GM19035 (cell line): ENCODE data around the gene FGD6.
A peak's percentile ranks its signal among the peaks of the same experiment; 100 is the strongest.
"Not testable (repeated sequence)": the region's sequence is repeated elsewhere in the genome, so short reads cannot be mapped to it uniquely, and the experiment has no call there.

ENCODE experiments used
- ATAC-seq: cut with Tn5 transposase; IDR thresholded peaks from one replicate; pipeline ENCODE4 v1.9.1; 2021; ENCODE audit not compliant: unreplicated experiment

Gene FGD6

DNA sequence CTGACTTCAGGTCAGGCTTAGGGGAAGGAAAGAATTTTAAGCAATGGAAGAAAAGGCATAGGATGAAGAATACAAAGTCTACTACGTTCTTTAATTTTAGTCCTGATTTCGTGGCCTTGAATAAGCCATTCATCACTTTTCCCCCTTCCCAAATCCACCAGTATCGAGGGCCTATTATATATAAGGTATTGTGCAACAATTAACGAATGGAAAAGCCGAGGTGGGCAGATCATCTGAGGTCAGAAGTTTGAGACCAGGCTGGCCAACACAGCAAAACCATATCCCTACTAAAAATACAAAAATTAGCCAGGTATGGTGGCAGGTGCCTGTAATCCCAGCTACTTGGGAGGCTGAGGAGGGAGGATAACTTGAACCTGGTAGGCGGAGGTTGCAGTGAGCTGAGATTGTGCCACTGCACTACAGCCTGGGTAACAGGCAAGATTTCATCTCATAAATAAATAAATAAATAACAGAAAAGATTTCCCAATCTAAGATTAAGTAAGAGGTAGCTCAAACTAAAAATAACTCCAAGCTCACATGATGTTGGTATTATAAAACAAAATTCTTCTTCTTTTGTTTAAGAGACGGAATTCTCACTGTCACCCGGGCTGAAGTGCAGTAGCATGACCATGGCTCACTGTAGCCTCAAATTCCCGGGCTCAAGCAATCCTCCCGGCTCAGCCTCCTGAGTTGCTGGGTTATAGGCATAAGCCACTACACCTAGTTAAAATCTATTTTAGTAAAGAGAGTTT lies 85.5 kb downstream of the FGD6 start:
- ATAC-seq, result no peak

DNA sequence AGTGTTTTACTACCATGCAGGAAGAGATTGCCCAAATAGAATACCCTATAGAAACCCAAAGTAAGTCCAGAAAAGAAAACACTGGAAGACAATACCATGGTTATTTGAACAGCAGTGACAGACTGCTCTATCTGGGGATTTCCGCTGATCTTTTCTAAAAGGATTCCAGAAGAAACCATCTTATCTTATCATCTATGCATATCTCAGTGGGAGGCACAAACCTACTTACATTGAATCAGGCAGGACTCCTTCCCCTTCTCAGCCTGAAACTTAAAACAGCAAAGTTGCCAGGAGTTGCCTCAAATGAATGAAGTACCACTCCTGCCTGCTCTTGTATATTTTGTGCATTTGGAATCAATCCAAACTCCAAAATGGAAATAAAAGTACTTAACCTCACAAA lies 87.2 kb downstream of the FGD6 start:
- ATAC-seq, result no peak

DNA sequence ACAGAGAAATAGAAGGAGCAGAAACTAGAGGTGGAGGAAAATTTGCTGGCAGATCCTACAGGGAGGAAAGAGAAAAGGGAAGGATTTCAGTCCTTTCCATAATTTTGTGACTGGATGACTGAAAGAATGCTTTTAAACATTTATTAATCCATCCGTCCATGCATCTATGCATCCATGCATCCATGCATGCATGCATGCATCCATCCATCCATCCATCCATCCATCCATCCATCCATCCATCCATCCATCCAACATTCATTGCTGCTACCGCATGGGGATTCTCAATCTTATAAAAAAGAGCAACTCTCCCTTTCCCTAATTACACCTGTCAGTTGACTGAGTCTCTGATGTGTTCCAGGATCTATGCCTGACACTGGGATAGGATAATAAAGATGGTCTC lies 88.2 kb downstream of the FGD6 start:
- no peak for ATAC-seq

DNA sequence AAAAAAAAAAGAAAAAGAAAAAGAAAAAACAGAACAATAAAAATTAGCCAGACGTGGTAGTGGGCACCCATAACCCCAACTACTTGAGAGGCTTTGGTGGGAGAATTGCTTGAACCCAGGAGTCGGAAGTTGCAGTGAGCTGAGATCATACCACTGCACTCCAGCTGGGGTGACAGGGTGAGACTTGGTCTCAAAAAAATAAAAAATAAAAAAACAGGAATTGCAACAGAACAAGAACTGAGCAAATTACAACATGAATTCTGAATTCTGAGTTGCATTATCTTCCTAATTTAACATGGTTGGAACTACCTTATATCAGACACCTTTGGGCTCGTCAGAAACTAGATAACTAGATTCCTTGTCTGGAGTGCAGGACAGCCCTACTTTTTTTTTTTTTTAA lies 90.5 kb downstream of the FGD6 start:
- ATAC-seq, result no peak

DNA sequence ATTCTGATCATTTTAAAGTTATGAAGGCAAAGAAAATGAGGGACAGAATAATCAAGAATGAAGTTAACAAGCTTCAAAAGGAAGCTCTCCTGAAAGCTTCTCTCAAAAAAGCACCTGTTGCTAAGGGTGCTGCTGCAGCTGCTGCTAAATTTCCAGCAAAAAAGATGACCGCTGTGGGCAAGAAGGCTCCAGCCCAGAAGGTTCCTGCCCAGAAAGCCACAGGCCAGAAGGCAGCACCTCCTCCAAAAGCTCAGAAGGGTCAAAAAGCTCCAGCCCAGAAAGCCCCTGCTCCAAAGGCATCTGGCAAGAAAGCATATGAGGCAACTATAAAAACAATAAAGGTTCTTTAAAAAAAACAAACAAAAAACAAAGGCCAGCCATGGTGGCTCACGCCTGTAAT lies 91.2 kb downstream of the FGD6 start:
- no peak for ATAC-seq

DNA sequence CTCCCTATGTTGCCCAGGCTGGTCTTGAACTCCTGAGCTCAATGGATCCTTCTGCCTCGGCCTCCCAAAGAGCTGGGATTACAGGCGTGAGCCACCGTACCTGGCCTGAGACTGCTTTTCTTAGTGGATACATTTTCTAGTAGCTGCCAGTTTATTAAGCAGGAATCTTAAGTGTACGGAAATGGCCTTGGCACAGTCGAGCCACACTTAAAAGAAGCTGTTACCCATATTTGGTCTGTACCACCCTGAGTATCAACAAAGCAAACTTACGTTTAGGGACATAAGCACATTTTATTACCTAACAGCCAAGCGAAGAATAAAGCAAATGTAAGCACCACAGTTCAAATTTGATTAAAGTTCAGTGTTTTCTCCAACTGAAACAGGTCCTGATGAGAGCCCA lies 93.2 kb downstream of the FGD6 start:
- no peak for ATAC-seq

DNA sequence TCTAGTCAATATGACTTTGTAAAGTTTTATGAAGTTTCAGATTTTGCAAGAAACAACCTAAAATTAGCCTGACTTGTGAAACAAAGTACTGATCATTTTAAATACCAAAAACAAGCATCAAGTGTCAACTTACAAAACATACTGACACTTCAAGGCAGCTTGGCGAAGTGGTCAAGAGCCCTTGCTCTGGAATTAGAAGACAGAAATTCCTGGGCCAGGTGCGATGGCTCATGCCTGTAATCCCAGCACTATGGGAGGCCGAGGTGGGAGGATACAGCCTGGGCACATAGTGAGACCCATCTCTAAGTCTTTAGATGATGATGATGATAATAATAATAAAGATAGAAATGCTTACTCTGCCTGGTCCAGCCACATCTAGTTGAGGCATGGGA lies 98.5 kb downstream of the FGD6 start:
- no peak for ATAC-seq

DNA sequence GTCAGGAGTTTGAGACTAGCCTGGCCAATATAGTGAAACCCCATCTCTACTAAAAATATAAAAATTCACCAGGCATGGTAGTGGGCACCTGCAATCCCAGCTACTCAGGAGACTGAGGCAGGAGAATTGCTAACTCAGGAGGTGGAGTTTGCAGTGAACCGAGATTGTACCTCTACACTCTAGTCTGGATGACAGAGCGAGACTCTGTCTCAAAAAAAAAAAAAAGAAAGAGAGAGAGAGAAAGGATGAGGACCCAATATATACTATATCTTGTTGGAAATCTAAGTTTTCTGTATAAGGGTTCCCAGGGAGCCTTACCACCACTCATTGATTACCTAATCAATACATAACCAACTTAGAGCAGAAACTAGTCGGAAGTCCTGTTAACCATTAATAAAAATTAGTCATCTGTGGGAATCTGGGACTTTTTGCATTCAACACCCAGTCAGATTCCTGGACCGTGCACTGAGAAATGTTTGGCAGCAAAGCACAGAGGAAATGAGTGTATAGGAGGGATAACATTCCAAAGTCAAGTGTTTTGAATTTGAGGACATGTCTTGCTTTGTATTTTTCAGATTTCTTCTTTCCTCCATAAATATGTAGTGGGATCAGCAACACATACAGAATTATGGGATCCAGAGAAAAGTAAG lies 99.0 kb downstream of the FGD6 start:
- no peak for ATAC-seq

DNA sequence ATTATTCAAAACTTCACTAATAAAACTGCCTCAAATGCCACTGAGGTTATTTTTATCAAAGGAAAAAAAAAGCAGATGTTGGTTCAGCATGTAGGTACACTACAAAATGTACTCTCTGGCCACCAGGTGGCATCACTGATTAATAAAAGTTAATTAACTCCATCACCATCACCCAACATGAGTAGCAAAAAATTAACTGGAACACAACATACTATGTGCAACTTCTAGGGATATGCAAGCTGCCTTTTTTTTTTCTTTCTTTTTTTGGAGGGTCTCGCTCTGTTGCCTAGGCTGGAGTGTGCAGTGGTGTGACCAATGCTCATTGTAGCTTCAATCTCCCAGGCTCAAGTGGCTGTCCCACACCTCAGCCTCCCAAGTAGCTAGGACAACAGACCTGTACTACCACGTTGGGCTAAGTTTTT lies 100.1 kb downstream of the FGD6 start:
- peak; percentile 73 for ATAC-seq

DNA sequence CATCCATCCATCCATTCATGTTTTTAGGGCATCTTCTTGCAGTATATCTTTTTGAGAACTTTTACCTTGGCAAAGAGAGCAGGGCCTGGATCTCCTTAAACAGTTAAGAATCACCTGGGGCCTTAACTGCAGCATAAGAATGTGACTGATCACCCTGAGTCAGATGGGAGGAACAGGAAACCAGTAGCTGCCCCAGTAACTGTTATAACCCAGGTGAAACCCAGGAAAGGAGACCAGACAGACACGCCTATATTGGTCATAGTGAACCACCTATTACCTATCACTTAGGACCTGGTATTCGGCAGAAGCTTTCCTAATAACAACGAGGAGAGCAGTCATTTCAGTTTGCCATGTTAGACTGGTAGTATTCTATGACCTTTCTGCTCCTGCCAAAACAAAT lies 100.5 kb downstream of the FGD6 start:
- peak; percentile 50 for ATAC-seq

DNA sequence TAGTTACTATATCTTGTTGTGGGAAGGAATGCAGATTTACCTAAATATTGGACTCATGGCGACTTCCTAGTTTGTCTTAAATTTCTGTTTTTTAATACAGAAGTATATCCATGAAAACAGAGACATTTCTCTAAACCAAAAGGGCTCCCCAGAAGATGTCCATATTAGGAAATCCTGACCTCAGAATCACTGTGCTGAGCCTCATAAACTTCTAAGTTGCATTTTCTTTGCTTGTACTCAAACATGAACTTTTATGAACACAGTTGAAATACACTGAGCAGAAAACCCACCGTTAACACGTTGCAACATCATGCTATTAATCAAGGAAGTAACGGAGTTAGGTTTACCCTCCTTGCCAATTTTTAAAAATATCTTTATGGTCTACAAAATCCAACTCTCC lies 100.9 kb downstream of the FGD6 start:
- no peak for ATAC-seq

DNA sequence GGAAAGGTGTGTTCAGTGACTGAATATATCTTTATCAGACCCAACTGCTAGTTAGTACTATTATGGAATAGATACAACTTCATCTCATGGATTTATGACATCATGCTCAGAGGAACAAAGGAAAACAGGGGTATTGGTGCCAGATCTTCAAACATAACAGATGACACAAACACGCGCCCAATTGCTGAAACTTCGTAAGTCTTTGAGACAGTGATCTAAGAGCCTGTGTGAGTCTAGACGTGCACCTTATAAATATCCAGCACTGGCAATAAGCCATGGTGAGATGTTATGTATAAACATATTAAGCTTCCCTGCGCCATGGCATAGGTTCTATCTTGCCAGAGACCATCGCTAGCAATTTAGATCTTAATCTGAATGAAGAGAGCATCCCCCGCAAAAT lies 101.6 kb downstream of the FGD6 start:
- ATAC-seq, result no peak

DNA sequence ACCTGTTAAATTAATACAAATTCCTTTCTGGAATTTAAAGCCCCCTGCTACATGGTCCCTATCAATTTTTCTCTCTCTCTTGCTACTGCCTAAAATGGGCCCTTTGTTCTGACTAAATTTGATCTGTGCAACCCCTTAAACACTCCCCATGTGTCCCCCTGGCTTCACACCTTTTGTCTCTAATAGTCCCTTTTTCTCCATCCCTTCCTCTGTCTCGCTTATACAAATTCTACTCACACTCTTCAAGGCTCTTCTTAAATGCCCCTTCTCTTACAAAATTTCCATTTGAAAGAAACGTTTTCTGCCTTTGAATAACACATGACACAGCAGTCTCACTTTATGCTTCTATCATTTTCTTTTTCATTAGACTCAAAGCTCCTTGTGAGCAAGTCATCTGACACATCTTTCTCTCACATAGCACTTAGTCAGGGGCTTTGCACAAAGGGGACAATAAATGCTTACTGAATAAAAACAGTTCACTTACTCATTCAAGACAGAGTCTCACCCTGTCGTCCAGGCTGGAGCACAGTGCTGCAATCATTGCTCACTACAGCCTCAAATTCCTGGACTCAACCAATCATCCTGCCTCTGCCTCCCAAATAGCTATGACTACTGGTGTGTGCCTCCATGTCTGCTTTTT lies 102.4 kb downstream of the FGD6 start:
- ATAC-seq, result no peak

DNA sequence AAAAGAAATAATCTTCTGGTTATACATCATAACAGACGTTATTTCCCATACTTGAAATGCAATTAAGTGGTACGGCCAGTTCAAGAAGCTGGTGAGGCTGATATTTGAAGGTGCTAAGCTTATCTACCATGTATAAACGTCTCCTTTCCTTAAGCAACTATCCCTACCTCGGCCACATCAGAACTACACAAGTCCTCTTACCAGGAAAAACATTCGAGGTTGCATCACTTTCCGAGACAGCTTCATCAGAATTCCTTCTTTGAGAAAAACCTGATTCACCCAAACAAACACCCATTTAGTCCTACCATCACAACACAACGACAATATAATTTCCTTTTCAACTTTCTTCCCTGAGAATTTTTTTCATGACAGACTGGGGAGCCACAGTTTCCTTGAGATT lies 109.9 kb downstream of the FGD6 start:
- no peak for ATAC-seq

DNA sequence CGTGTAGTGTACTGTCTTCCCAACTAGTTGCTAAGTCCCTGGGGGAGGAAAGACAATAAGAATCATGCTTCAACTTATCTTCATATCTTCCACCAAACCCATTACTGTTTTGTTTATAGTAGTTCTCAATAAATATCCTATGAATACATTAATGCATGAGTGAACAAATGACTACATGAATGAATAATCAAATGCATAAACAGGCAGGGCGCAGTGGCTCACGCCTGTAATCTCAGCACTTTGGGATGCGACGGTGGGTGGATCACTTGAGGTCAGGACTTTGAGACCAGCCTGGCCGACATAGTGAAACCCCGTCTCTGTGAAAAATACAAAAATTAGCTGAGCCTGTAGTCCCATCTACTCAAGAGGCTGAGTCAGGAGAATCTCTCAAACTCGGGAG lies 111.7 kb downstream of the FGD6 start:
- ATAC-seq, result no peak

DNA sequence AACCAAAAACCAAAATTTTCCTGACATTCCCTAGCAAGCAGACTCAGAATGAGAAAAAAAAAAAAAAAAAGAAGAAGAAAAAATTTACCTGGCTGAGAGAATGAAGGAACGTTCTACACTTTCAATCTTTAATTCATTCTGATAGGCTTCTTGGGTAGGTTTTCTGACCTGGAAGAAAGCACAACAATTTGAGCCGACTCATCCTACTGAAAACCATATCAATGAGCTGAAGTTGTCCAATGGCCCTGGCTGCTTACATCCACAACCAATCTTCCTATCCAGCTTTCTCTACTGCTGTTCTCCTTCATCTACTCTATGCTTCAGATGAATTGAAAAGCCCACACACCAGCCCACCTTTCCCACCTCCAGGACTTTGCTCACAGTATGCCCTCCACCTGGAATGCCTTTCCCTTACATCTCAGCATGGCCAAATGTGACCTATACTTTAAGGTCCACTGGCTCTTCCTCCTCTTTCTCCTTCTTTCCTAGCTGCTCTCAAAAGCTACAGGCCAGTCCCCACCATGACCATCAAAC lies 112.3 kb downstream of the FGD6 start:
- no peak for ATAC-seq

DNA sequence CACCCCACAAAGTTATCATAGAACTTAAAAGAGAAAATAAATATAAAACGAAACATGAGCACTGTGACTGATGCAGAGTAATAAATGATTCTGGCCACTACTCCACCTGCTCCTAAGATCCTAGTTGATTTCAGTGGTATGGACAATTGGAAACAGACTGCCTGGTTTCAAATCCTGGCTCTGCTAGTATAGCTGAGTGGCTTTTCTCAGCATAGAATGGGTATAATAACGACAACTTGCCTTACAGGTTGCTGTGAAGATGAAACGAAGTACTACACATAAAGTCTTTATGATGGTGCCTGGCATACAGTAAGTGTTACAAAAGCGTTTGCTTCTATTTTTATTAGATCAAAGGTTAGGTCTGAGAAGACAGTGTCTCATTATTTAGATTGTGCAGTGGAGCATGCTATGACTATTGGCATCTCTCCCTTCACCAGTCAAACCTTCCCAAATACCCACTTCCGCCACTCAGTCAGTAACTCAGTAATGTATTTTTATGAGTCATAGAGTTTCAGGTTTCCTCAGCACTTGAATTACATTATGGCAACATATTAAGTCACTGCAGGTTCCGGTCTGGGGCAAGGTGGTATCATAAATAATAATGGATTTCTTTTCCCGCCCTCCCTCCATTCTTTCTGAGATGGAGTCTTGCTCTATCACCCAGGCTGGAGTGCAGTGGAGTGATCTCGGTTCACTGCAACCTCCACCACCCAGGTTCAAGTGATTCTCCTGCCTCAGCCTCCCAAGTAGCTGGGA lies 114.2 kb downstream of the FGD6 start:
- peak; percentile 95 for ATAC-seq

DNA sequence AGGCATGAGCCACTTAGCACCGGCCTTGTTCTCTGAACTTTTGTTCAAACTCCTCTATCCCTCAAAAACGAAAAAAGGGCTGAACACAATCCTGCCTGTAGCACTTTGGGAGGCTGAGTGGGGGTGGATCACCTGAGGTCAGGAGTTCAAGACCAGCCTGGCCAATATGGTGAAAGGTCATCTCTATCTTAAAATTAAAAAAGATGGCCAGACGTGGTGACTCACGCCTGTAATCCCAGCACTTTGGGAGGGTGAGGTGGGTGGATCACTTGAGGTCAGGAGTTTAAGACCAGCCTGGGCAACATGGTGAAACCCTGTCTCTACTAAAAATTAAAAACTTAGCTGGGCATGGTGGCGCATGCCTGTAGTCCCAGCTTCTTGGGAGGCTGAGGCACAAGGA lies 115.3 kb downstream of the FGD6 start:
- ATAC-seq, result not testable (repeated sequence)

DNA sequence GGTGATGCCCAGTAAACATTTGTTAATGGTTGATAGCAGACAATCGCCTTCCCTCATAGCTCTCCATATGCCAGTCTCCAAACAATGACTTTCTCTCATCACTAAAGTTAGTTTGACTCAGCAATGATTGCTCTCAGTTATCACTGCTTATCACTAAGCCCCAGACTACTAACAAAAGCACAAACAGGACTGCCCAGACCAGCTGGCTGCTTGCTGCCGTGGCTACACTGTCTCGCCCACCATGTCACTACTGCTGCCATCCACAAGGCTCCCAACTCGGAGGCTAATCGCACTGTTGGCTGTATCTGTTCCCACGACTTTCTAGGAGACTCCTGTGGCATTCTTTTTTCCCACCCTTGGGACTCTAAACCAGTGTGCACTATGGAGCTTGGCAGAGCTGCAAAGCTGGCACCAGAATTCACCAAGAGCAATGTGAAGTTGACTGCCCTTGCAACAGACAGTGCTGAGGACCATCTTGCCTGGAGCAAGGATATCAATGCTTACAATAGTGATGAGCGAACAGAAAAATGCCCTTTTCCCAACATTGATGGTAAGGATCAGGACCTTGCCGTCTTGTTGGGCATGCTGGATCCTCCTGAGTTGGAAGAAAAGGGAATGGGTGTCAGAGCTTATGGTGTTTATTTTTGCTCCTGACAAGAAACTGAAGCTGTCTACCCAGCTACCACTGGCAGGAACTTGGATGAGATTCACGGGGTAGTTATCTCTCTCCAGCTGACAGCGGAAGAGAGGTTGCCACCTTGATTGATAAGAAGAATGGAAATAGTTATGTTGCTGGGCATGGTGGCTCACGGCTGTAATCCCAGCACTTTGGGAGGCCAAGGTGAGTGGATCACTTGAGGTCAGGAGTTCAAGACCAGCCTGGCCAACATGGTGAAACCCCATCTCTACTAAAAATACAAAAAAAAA lies 116.7 kb downstream of the FGD6 start:
- ATAC-seq, result no peak

DNA sequence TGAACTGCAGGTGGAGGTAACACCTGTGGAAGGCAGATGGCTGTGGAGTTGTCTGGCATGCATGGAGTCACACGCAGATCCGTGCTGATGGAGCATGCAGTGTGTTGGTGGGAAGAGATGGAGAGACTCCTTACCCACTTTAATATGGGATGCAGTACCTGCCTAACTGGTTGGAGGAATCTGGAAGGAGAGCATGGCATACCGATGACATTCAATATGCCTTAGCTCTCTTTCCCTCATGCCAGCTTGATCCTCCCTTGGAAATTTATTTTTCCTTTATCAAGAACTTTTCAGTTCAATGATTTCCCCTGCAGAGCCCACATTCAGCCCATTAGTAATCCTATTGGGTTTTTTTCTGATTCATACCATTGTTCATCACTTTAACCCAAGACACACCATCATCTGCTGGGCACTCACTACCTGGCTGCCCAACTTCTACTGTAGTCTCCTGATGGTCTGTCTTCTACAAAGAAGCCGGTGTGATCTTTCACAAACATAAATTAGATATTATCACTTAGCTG lies 117.9 kb downstream of the FGD6 start:
- ATAC-seq, result no peak
